ENCODE measurements around the gene ZNF302.

ZNF302 gene

GRCh38 chr19:34733266-34733745, 55.8 kb downstream of the ZNF302 start:
- peak; percentile 63 to 74 for DNase-seq

GRCh38 chr19:34733746-34734536, 56.5 kb downstream of the ZNF302 start, which contains the start of gene ZNF181:
Gene ZNF181 (plus strand): TSS chr19:34734243. CDS start chr19:34735038, 795 bp downstream.
- peak; percentile 83 to 89 for DNase-seq

- no peak for DNase-seq
Observed at GRCh38 chr19:34734537-34735103, 57.1 kb downstream of the ZNF302 start.
